Measurements from ENCODE around the gene CD200R1.

GRCh38 chr3:113018536-113019181, 43.8 kb upstream of the CD200R1 start:
- TF ChIP-seq CTCF (conservative IDR thresholded peaks at IDR 0.05) (no peak), EZH2 (IDR thresholded peaks at IDR 0.05; ENCODE audit: low read depth) (no peak)
